Fibroblast of lung (primary cell): Measurements from ENCODE around the gene ABHD10.

Experiments
- EZH2 ChIP-seq: IDR thresholded peaks from 2 replicates; pipeline ENCODE4 v1.5.1; 2012; ENCODE audit warnings: low read length, control low read depth, mild to moderate bottlenecking; ENCODE audit errors: missing control alignments
- TF ChIP-seq, protein P1 (sequence below), 2 donors: IDR thresholded peaks in 1 of 2; conservative IDR thresholded peaks in 1 of 2; 1 replicate in 1 of 2; 2 replicates in 1 of 2; pipeline ENCODE4 v1.5.1; 2011 to 2012; ENCODE audit warnings: low read length in 2 of 2, control low read depth in 1 of 2, inconsistent platforms in 1 of 2, low read depth in 1 of 2, mild to moderate bottlenecking in 1 of 2

GRCh38 chr3:112000367-112000771 lies 21.5 kb downstream of the ABHD10 start:
- TF ChIP-seq, protein P1, sequence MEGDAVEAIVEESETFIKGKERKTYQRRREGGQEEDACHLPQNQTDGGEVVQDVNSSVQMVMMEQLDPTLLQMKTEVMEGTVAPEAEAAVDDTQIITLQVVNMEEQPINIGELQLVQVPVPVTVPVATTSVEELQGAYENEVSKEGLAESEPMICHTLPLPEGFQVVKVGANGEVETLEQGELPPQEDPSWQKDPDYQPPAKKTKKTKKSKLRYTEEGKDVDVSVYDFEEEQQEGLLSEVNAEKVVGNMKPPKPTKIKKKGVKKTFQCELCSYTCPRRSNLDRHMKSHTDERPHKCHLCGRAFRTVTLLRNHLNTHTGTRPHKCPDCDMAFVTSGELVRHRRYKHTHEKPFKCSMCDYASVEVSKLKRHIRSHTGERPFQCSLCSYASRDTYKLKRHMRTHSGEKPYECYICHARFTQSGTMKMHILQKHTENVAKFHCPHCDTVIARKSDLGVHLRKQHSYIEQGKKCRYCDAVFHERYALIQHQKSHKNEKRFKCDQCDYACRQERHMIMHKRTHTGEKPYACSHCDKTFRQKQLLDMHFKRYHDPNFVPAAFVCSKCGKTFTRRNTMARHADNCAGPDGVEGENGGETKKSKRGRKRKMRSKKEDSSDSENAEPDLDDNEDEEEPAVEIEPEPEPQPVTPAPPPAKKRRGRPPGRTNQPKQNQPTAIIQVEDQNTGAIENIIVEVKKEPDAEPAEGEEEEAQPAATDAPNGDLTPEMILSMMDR (conservative IDR thresholded peaks at IDR 0.05 in 1 of 2, IDR thresholded peaks at IDR 0.05 in 1 of 2; ENCODE audit: low read depth in 1 of 2, low read length in 2 of 2): no peak
- TF ChIP-seq EZH2: no peak
